HAP-1 (cell line): Measurements from ENCODE around the gene MAGI2.
"Not testable (repeated sequence)": the region's sequence is repeated elsewhere in the genome, so short reads cannot be mapped to it uniquely, and the experiment has no call there.

Experiments used
- DNase-seq, 2 experiments: peaks; one replicate each; pipeline ENCODE4 v3.0.0-alpha.2; 2016 to 2020; ENCODE audit warnings: low spot score in 2 of 2
- H3K27me3 ChIP-seq: fragments of 250-450 bp; sonication (Bioruptor Pico); 2 replicates; pipeline ENCODE4 v1.5.1; 2020; ENCODE audit warnings: low read depth, mild to moderate bottlenecking, moderate library complexity
- H3K36me3 ChIP-seq: fragments of 250-450 bp; sonication (Bioruptor Pico); replicated peaks from 2 replicates; pipeline ENCODE4 v1.5.1; 2020; ENCODE audit warnings: mild to moderate bottlenecking
- H3K4me1 ChIP-seq: fragments of 250-450 bp; sonication (Bioruptor Pico); 2 replicates; pipeline ENCODE4 v1.5.1; 2020; ENCODE audit warnings: mild to moderate bottlenecking
- H3K4me3 ChIP-seq: fragments of 250-450 bp; sonication (Bioruptor Pico); 2 replicates; pipeline ENCODE4 v1.5.1; 2020; ENCODE audit warnings: mild to moderate bottlenecking, moderate library complexity
- H3K9me3 ChIP-seq: fragments of 250-450 bp; sonication (Bioruptor Pico); 2 replicates; pipeline ENCODE4 v1.5.1; 2020; ENCODE audit warnings: mild to moderate bottlenecking, moderate library complexity
- in situ Hi-C: fragments of 300-500 bp; cut with MboI; formaldehyde crosslinking; loops from 3 replicates; pipeline ENCODE4 v1.14.3; 2020; ENCODE audit warnings: low sequenced_read_pairs, inconsistent platforms, mixed read lengths

Gene MAGI2

DNA sequence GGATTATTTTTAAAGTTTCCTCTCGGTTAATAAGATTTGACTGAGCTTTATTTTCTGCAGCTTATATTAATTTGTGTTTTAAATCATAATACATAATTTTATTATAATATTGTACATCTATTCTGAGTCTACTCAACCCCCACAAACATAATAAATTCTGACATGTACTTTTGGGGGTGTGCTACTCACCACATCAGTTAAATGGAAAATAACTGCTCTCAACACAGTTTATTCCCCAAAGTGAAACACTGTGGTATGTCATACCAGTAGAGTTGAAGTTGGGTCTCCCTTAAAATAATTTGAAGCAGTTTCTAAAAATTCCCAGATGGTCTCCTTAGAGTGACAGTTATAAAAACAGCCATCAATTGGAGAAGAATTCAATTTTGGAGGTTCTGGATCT, 1191.7 kb downstream of the MAGI2 start:
- H3K4me1 ChIP-seq: peaks cover 12% of the 10 kb centered on the region
- no peak overlapping the region for H3K4me3 ChIP-seq
- in situ Hi-C loops: no loop called here
- no peaks in the 10 kb centered on the region for H3K27me3 ChIP-seq
- no peaks in the 10 kb centered on the region for H3K36me3 ChIP-seq
- no peak for DNase-seq
- H3K9me3 ChIP-seq: no peaks in the 10 kb centered on the region

DNA sequence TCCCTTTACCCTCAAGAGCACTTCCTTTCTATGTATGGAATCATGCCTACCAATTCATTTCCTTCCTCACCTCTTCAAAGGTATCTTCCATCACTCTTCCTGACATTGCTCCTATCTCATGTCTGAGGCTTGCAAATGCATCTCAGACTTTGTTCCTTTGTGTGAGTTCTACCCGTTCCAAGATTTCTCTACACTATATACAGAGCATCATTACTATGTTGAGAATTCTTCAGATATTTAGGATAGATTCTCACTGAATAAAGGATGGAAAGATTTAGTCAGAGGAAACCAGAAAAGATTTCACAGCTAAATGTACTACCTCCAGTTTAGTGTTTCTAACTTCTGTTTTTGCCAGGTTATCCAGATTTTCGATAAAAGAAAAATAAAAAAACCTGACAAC, 1192.2 kb downstream of the MAGI2 start:
- in situ Hi-C loops: no loop called here
- Histone ChIP-seq H3K27me3 (no peaks in the 10 kb centered on the region), H3K4me1 (peaks cover 12% of the 10 kb centered on the region), H3K9me3 (no peaks in the 10 kb centered on the region), H3K36me3 (no peaks in the 10 kb centered on the region), H3K4me3 (no peak overlapping the region)
- no peak for DNase-seq

DNA sequence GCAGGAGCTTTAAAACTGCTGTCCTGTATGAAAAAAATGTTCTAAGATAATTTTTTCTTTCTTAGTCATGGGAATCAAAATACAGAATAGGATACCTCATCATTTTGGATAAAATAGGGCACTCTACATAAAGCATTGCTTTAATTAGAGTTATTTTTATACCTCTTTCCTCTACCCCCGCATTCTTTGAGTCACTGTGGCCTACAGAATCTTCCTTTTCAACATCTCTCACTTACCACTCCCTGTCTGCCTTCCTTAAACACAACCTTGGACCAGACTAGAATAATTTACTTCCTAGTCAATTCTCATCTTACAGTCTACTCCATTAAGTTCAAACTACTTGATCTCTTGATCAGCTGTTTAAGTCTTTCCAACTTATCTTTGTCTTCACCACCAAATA, 1192.6 kb downstream of the MAGI2 start:
- Histone ChIP-seq H3K4me1 (peaks cover 11% of the 10 kb centered on the region), H3K9me3 (no peaks in the 10 kb centered on the region), H3K4me3 (no peak overlapping the region), H3K27me3 (no peaks in the 10 kb centered on the region), H3K36me3 (no peaks in the 10 kb centered on the region)
- DNase-seq: no peak
- in situ Hi-C loops: no loop called here

DNA sequence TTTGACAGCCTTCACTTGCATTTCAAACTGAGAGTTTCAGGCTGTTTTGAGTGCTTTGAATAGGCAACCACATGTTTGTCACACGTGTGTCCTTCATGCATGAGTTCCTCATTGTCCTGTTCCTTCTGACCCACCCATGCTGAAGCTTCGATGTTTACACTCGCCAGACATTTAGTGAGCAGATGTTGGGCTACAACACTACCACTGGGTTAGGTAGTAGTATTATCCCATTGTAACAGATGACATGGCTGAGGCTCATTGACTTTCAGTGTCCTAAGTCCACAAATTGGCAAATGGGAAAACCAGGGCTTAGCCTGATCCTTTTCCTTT, 1198.8 kb downstream of the MAGI2 start:
- DNase-seq: no peak
- no peaks in the 10 kb centered on the region for H3K9me3 ChIP-seq
- H3K27me3 ChIP-seq: no peaks in the 10 kb centered on the region
- in situ Hi-C loops: no loop called here
- H3K36me3 ChIP-seq: no peaks in the 10 kb centered on the region
- H3K4me3 ChIP-seq: no peak overlapping the region
- H3K4me1 ChIP-seq: peaks cover 9% of the 10 kb centered on the region

DNA sequence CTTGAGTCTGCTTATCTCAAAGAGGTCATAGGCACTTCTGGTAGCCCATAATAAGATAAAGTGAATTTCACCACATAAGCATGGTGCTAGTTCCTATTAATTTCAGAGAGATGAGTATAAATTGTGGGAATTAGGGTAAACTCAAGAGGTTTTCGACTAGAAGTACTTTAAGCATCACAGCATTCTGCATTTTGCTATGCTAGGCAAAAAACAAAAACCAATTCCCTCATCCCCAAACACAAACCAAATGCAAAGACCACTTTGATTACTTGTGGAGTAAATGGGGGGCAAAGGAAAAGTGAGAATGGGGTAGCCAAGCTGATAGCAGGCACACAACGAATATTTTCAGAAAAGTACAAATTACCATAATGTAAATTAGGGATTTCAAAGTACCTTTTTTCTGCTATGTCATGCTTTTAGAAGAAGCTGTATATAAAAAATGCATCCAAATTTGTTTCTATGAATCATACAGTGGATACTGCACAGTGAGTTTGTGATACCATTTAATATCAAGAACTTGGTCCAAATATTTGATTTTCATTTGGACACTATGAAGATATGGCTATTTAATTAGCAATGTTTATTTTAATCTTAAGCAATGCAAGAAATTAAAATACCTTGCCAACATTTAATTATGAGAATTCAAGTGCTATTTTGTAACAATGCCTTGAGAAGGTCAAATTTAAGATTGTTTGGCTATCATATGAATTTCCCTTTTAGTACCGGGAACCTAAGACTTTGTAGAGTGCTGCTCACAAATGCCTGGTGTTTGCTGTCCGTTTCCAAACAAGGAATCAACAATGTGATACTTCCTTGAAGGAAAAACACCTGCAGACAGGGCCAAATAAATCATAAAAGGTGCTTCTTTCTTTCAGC, 1199.4 kb downstream of the MAGI2 start:
- no peaks in the 10 kb centered on the region for H3K27me3 ChIP-seq
- no peak overlapping the region for H3K4me3 ChIP-seq
- no peaks in the 10 kb centered on the region for H3K9me3 ChIP-seq
- H3K36me3 ChIP-seq: no peaks in the 10 kb centered on the region
- no peak for DNase-seq
- in situ Hi-C loops: no loop called here
- peaks cover 9% of the 10 kb centered on the region for H3K4me1 ChIP-seq

DNA sequence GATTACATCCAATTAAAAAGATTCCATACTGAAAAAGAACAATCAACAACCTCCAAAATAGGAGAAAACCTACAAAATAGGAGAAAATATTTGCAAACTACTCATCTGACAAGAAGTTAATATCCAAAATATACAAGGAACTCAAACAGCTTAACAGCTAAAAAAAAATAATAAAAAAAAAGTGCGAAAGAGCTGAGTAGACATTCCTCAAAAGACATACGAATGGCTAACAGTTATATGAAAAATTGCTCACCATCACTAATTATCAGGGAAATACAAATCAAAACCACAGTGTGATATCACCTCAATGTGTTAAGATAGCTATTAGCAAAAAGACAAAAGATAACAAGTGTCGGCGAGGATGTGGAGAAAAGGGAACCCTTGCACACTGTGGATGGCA, 1204.6 kb downstream of the MAGI2 start:
- peaks cover 9% of the 10 kb centered on the region for H3K4me1 ChIP-seq
- H3K36me3 ChIP-seq: no peaks in the 10 kb centered on the region
- DNase-seq: no peak
- in situ Hi-C loops: no loop called here
- H3K9me3 ChIP-seq: 0 out of 2 replicates have a peak, but pooled peaks cover 3% of the 10 kb centered on the region
- H3K27me3 ChIP-seq: no peaks in the 10 kb centered on the region
- H3K4me3 ChIP-seq: no peak overlapping the region

DNA sequence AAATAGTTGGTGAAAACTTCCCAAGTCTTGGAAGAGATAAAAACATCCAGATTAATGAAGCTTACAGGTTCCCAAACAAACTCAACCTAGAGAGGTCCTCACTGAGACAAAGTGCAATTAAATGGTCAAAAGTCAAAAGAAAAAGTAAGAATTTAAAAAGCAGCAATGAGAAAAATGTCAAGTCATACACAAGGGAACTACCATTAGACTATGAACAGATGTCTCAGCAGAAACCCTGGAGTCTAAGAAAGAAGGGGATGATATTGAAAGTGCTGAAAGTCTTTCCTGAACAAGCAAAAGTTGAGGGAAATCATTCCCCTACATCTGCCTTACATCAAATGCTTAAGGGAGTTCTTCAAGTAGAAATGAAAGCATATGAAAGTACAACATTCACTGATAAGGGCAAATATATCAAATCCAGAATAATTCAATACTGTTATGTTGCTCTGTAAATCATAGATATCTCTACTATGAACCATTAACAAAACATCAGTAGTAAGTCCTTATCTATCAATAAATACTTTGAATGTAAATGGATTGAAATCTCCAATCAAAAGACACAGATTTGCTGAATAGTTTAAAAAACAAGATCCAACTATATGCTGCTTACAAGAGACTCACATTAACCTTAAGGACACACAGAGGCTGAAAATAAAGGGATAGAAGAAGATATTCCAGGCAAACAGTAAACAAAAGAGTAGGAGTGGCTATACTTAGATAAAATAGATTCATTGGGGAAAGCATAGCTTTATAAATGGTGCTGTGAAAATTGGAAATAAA, 1205.4 kb downstream of the MAGI2 start:
- in situ Hi-C loops: no loop called here
- H3K9me3 ChIP-seq: 0 out of 2 replicates have a peak, but pooled peaks cover 3% of the 10 kb centered on the region
- H3K27me3 ChIP-seq: no peaks in the 10 kb centered on the region
- no peak for DNase-seq
- no peaks in the 10 kb centered on the region for H3K36me3 ChIP-seq
- H3K4me1 ChIP-seq: peaks cover 9% of the 10 kb centered on the region
- H3K4me3 ChIP-seq: no peak overlapping the region

DNA sequence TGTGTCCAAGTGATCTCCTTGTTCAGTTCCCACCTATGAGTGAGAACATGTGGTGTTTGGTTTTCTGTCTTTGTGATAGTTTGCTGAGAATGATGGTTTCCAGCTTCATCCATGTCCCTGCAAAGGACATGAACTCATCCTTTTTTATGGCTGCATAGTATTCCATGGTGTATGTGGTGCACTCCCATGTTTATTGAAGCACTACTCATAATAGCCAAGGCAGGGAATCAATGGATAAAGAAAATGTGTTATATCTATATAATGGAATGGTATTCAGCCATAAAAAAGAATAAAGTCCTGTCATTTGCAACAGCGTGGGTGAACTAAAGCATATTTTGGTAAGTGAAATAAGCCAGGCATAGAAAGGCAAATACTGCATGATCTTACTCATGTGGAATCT, 1213.3 kb downstream of the MAGI2 start:
- H3K4me3 ChIP-seq, H3K9me3 ChIP-seq: not testable (repeated sequence)

DNA sequence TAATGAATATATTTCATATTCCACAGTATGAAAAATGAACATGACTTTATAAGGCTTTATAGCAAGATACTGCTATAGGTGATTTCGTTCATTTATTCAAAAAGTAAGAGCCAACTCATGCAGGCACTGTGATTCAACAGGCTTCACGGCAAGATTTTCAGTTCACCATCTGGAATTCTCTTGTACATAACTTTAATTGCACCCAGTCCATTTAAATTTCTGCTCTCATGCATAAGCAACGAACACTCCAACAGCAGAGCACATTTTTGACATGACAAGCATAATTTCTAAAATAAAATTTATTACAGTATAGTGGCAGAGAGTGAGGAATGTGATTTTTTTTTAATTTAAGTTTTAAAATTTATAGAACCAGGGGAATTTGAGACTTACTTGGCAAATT, 1218.8 kb downstream of the MAGI2 start:
- Histone ChIP-seq H3K27me3 (no peaks in the 10 kb centered on the region), H3K36me3 (no peaks in the 10 kb centered on the region), H3K9me3 (no peaks in the 10 kb centered on the region), H3K4me1 (no peaks in the 10 kb centered on the region), H3K4me3 (no peak overlapping the region)
- in situ Hi-C loops: no loop called here
- no peak for DNase-seq

More for the DNA sequence above, 1213.3 kb downstream of the MAGI2 start:
- H3K36me3 ChIP-seq, H3K4me1 ChIP-seq, DNase-seq, H3K27me3 ChIP-seq, in situ Hi-C loops: not testable (repeated sequence)

DNA sequence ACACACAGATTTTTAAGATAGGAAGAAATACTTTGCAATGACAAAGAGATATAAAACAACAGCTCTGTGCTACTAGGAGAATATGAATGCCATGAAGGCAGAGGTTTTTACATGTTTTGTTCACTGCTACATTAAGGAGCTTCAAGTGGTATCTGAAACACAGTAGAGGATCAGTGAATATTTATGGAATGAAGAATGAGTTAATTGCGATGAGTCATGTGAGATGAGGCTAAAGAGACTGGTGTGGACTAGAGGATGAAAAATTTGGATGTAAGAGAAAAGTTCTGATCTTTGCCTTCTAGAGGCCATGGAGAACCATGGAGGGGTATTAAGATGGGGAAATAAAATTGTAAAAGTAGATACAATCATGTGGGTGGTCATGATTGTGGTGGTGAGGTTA, 1220.7 kb downstream of the MAGI2 start:
- H3K4me3 ChIP-seq: no peak overlapping the region
- no peaks in the 10 kb centered on the region for H3K36me3 ChIP-seq
- DNase-seq: no peak
- in situ Hi-C loops: no loop called here
- no peaks in the 10 kb centered on the region for H3K4me1 ChIP-seq
- H3K27me3 ChIP-seq: no peaks in the 10 kb centered on the region
- H3K9me3 ChIP-seq: no peaks in the 10 kb centered on the region

DNA sequence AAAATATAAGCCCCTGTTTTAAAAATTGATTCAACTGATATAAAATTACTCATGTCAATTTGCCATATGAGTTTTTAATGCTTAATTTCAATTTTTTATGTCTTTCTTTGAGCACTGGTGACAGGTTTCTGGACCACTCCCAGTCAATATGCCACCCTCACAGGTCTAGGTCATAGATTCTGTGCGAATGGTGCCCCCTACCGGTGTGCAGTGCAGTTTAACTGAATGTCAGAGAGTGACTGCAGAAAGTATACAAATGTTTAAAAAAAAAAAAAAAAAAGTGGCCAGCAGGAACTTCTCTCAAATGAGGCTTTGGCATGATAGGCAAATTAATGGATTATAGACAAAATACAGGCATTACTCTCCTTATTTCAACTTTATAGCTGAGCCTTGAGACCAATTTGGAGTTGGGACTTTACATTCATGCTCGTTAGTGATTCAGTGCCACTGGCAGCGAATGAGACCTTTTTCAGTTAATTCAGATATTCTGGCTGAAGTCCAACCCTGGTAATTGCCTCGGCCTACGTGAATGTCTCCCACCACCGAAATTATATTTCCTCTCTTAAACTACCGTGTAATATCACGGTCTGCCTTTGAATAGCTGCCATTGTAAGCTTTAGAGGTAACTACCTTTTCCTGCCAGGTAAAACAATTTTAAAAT, 1227.3 kb downstream of the MAGI2 start:
- Histone ChIP-seq H3K9me3 (no peaks in the 10 kb centered on the region), H3K4me3 (no peak overlapping the region), H3K27me3 (no peaks in the 10 kb centered on the region), H3K4me1 (no peaks in the 10 kb centered on the region), H3K36me3 (no peaks in the 10 kb centered on the region)
- in situ Hi-C loops: no loop called here
- peak; percentile 38 to 84 for DNase-seq

DNA sequence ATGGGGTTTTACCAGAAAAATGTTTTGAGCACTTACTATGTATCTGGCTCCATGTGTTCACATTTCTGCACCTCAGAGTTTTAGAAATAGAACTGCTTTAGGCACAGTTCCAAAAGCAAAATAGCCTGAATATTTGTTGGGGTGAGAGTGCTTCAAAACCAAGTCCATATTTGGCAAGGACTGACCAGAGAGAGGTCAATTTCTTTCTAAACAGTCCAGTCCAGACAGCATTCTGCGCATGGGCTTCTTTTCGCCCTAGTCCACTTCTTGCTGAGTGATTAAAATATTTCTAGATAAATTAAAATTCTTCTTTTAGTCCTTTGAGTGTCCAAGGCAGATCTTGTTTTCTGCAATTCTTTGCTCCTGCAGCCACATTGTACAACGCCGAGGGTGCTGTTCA, 1227.9 kb downstream of the MAGI2 start:
- Histone ChIP-seq H3K4me1 (no peaks in the 10 kb centered on the region), H3K9me3 (no peaks in the 10 kb centered on the region), H3K27me3 (no peaks in the 10 kb centered on the region), H3K36me3 (no peaks in the 10 kb centered on the region), H3K4me3 (no peak overlapping the region)
- DNase-seq: no peak
- in situ Hi-C loops: no loop called here

DNA sequence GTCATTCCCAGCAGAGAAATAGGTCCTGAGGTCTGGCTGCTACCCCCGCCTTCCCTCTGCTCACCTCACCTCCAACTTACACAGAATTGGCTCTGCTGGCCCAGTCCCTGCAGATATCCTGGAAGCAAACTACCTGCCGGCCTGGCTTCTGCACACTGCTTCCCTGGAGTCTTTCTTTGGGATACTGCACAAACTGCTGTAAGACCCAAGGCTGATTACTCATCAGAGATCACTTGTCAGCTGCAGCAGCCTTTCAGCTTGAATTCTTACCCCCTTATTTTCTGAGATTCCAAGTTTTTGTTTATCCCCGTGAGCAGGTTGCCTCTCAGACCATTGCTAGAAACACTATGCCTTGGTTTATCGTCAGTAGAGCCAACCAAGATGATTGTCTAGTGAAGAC, 1228.5 kb downstream of the MAGI2 start:
- Histone ChIP-seq H3K4me1 (no peaks in the 10 kb centered on the region), H3K4me3 (no peak overlapping the region), H3K9me3 (no peaks in the 10 kb centered on the region), H3K27me3 (no peaks in the 10 kb centered on the region), H3K36me3 (no peaks in the 10 kb centered on the region)
- in situ Hi-C loops: no loop called here
- DNase-seq: no peak

DNA sequence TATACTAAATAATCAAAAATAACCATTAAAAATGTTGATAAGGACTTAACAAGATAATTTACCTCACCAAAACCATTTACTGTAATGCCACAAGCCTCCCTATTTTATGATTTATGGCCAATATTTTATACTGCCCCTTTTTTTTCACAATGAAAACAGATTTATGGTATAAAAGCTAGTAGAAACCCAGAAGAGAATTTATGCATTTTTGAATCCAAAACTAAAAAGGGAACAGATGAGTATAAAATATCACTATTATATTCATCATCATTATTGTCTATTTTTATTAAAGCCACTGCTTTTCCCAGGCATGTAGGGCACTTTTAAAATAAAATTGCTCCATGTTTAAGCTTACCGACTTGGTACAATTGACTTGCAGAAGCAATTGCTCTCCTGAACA, 1229.9 kb downstream of the MAGI2 start:
- DNase-seq: no peak

More for the DNA sequence above, 1229.9 kb downstream of the MAGI2 start:
- Histone ChIP-seq H3K9me3 (no peaks in the 10 kb centered on the region), H3K27me3 (no peaks in the 10 kb centered on the region), H3K4me1 (no peaks in the 10 kb centered on the region), H3K4me3 (no peak overlapping the region), H3K36me3 (no peaks in the 10 kb centered on the region)
- in situ Hi-C loops: no loop called here
